Stomach (tissue), 9 donors: Measurements from ENCODE around the gene PDIA5. TPM values are rescaled to one million over a fixed set of nuclear protein-coding genes. Genes with fewer than 3 reads are reported as not detected.

Source experiments
- DNase-seq, 2 donors: peaks; one replicate each; pipeline versions ENCODE4 v3.0.0 to v3.0.0-alpha.2; 2013 to 2019
- H3K27ac ChIP-seq, 5 donors: fragments of 200-600 bp in 4 of 5; sonication (generic) in 4 of 5; one replicate each; pipeline ENCODE4 v1.5.1; 2013 to 2019; ENCODE audit warnings: mild to moderate bottlenecking in 1 of 5, moderate library complexity in 1 of 5
- H3K27me3 ChIP-seq, 3 donors: fragments of 200-600 bp; sonication (generic); one replicate each; pipeline ENCODE4 v1.5.1; 2017 to 2019; ENCODE audit warnings: mixed run types in 1 of 3
- H3K36me3 ChIP-seq, 4 donors: fragments of 200-600 bp; sonication (generic); 1 replicate in 3 of 4; 2 replicates in 1 of 4; pipeline ENCODE4 v1.5.1; 2016 to 2019
- H3K4me1 ChIP-seq, 4 donors: fragments of 200-600 bp; sonication (generic); one replicate each; pipeline ENCODE4 v1.5.1; 2016 to 2019
- H3K4me3 ChIP-seq, 4 donors: fragments of 200-600 bp; sonication (generic) in 3 of 4; one replicate each; pipeline ENCODE4 v1.5.1; 2016 to 2019; ENCODE audit warnings: mild to moderate bottlenecking in 1 of 4
- H3K9me3 ChIP-seq, 4 donors: fragments of 200-600 bp; sonication (generic); one replicate each; pipeline ENCODE4 v1.5.1; 2016 to 2019
- EP300 ChIP-seq: sonication (generic); formaldehyde crosslinking; IDR thresholded peaks from one replicate; pipeline ENCODE4 v1.6.1; 2017; ENCODE audit warnings: antibody characterized with exemption
- POLR2A ChIP-seq, 4 donors: fragments of 450-650 bp; IDR thresholded peaks; one replicate each; pipeline ENCODE4 v1.6.1; 2016; ENCODE audit warnings: antibody characterized with exemption in 4 of 4, control low read depth in 2 of 4, mild to moderate bottlenecking in 1 of 4, moderate library complexity in 1 of 4
- POLR2AphosphoS5 ChIP-seq, 3 donors: sonication (generic); formaldehyde crosslinking; IDR thresholded peaks; one replicate each; pipeline ENCODE4 v1.6.1; 2016; ENCODE audit warnings: antibody characterized with exemption in 3 of 3
- WGBS, 5 donors: extraction: QIAGEN DNeasy Blood & Tissue Kit in 3 of 5; methylation state at CpG; one replicate each; pipeline versions ENCODE4 v1.1.5 to v1.1.7; 2013 to 2018; 5-methylcytosine and 5-hydroxymethylcytosine counted together
- intact Hi-C: fragments of 100-400 bp; cut with DNase I; formaldehyde crosslinking; loops from one replicate; pipeline ENCODE4 v1.15.1; 2023; ENCODE audit warnings: low total_unique reads
- polyA plus RNA-seq, 3 donors: library from polyadenylated mRNA; stranded (reverse); fragments of 200-250 nt; gene quantifications; one replicate each; pipeline ENCODE4 v1.2.3, GENCODE V29; 2013
- total RNA-seq, 5 donors: library from RNA; depleted of rRNA; stranded (reverse); fragments of >200 nt; gene quantifications; one replicate each; pipeline versions ENCODE4 v1.1.0 to v1.2.3, GENCODE V29; 2014 to 2016
- TF ChIP-seq, protein P1 (sequence below), 7 experiments: fragments of 450-650 bp in 4 of 7; fragments of 200-600 bp in 3 of 7; sonication (generic) in 3 of 7; IDR thresholded peaks; one replicate each; pipeline ENCODE4 v1.5.1; 2016 to 2019; ENCODE audit warnings: antibody characterized with exemption in 7 of 7, control low read depth in 2 of 7, mild to moderate bottlenecking in 1 of 7
- donor health status: healthy with polysubstance abuse.
- donor health status: Bipolar disorder and iron deficiency.
- donor health status: healthy.

PDIA5 gene
- total and polyA plus RNA-seq, 8 donors = 13.9 to 75.3 (median 35.0) TPM

DNA sequence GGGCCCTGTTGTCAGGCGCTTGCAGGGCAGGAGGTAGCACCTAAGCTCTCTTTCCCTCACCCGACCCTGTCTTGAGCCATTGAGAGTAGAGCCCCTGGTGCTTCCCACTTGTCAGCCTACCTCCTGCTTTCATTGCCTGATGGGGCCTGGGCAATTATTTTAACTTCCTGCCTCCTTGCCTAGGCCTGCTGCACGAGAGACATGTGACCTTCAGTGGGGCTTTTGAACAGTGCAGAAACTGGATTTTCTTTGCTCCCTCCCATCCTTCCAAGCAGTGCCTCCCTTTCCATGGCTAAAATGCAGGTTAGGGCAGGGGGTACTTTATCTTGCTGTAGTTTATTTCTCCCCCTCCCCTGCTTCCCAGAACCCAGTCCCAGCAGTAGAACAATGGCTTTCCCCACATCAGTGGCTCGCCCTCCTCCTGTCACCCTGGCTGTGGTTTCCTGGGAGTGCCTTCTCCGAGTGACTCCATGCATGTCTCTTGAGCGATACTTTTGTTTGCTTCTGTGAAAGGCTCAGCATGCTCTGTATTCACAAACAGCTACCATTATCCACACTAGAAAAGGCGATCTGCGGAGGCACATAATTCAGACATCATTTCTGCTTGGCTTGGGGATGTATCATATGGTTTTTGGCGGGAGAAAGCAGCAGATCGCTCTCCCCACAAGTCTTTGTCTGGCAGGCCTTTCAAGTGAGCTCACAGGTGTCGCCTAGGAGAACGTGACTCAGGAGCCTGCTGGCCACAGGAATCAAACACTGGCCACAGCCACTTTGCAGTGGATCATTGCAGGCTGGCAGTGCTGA, 24.1 kb downstream of the PDIA5 start:
- H3K4me1 ChIP-seq = peaks cover 28 to 50% (median 37%) of the 10 kb centered on the region in 4 donors
- no peaks in the 10 kb centered on the region for H3K9me3 ChIP-seq
- DNase-seq = no peak
- no peaks in the 10 kb centered on the region for H3K27me3 ChIP-seq
- TF ChIP-seq POLR2AphosphoS5 (IDR thresholded peaks at IDR 0.05) = no peak
- no peak for TF ChIP-seq POLR2A (IDR thresholded peaks at IDR 0.05)
- no peak for TF ChIP-seq EP300
- TF ChIP-seq, protein P1, sequence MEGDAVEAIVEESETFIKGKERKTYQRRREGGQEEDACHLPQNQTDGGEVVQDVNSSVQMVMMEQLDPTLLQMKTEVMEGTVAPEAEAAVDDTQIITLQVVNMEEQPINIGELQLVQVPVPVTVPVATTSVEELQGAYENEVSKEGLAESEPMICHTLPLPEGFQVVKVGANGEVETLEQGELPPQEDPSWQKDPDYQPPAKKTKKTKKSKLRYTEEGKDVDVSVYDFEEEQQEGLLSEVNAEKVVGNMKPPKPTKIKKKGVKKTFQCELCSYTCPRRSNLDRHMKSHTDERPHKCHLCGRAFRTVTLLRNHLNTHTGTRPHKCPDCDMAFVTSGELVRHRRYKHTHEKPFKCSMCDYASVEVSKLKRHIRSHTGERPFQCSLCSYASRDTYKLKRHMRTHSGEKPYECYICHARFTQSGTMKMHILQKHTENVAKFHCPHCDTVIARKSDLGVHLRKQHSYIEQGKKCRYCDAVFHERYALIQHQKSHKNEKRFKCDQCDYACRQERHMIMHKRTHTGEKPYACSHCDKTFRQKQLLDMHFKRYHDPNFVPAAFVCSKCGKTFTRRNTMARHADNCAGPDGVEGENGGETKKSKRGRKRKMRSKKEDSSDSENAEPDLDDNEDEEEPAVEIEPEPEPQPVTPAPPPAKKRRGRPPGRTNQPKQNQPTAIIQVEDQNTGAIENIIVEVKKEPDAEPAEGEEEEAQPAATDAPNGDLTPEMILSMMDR (IDR thresholded peaks at IDR 0.05) = no peak
- H3K36me3 ChIP-seq = peaks cover 18 to 46% (median 41%) of the 10 kb centered on the region in 4 donors
- intact Hi-C loops = no loop called here
- peak overlapping the region in 4 of 5 donors; percentile 9 to 72 (median 62) for H3K27ac ChIP-seq
- H3K4me3 ChIP-seq = no peak overlapping the region
- 54 to 76% (median 70%) methylated on average over 12 of the region's 12 CpGs for WGBS, 5 donors

DNA sequence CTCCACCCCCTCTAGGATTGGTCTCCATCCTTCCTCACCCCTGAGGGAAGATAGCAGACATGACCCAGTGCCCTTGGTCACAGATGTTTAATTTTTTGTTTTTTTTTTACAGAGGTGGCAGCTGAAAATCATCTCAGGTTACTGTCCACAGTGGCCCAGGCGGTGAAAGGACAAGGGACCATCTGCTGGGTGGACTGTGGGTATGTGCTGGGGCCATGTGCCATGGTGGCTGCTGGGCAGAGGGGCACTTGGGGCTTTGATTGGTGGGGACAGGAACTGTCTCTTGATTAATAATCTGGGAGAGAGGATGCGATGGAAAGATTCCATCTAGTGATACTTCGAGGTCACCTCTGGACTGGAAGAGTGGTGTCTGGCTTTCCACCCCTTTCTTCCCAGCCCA, 25.4 kb downstream of the PDIA5 start:
- DNase-seq = no peak
- no peak overlapping the region for H3K4me3 ChIP-seq
- no peak overlapping the region for H3K27ac ChIP-seq
- H3K4me1 ChIP-seq = peaks cover 40 to 58% (median 47%) of the 10 kb centered on the region in 4 donors
- TF ChIP-seq EP300 (no peak), POLR2A (IDR thresholded peaks at IDR 0.05) (no peak), POLR2AphosphoS5 (IDR thresholded peaks at IDR 0.05) (no peak)
- TF ChIP-seq, protein P1 (IDR thresholded peaks at IDR 0.05) = no peak
- intact Hi-C loops = no loop called here
- H3K36me3 ChIP-seq = peaks cover 18 to 50% (median 42%) of the 10 kb centered on the region in 4 donors
- 93 to 100% (median 93%) methylated on average over 3 of the region's 3 CpGs for WGBS, 5 donors
- no peaks in the 10 kb centered on the region for H3K27me3 ChIP-seq
- H3K9me3 ChIP-seq = no peaks in the 10 kb centered on the region

DNA sequence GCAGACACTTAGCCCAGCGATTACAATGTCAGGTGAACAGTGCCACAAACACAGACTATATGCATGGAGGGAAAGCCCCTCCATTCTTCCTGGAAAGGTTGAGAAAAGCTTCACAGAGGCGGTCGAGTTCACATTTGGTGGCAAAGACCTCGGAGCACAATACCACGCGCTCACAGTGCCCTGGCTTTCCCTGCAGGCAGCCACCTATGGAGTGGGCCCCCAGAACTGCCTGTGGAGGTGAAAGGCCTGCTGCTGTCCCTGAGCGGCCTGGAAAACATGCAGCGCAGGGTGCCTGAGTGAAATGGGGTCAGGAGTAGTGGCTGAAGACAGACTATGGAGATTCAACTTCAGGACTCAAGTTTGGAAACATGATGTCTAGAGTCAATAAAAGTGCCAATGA, 26.9 kb downstream of the PDIA5 start:
- Histone ChIP-seq H3K27ac (no peak overlapping the region), H3K27me3 (no peaks in the 10 kb centered on the region), H3K4me3 (no peak overlapping the region), H3K4me1 (peaks cover 48 to 61% (median 58%) of the 10 kb centered on the region in 4 donors), H3K9me3 (no peaks in the 10 kb centered on the region), H3K36me3 (peaks cover 18 to 64% (median 50%) of the 10 kb centered on the region in 4 donors)
- 90 to 96% (median 95%) methylated on average over 7 to 8 of the region's 8 CpGs for WGBS, 5 donors
- DNase-seq = no peak
- intact Hi-C loops = no loop called here
- TF ChIP-seq, protein P1 (IDR thresholded peaks at IDR 0.05) = no peak
- no peak for TF ChIP-seq EP300
- no peak for TF ChIP-seq POLR2A (IDR thresholded peaks at IDR 0.05)

DNA sequence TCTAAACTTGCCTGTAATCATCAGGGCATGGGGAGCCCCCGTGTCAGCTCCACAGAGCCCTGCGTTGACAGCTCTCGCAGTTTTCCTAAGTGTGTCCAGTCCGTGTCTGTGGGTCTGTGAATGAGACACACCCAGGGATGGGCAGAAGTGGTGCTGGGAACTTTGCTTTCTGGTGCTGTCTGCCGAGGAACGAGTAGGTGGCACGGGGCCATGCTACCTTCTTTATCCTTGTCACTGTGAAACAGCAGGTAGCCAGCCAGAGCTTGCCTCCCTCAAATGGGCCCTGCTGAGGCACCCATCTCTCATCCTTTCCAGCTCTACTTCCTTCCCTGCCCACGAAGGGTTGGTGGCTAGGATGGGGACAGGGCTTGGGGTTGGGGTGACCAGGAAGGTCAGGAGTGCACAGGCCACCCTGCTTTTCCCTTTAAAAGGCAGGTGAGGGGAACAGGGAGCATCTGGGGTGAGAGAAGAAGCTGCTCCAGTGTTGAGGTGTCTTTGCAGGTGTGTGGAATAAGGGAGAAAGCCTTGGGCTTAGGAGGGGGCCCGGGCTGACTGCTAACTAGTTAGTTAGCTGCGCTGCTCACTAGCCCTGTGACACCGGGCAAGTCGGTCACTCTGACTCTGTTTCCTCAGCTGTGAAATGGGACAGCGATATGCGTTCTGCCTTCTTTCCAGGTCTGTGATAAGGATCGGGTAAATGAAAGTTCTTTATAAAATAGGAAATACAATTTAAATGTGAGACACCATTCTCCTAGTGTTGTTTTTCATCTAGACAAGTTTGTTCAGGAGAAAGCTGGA, 27.9 kb downstream of the PDIA5 start:
- no peak for DNase-seq
- peaks cover 18 to 72% (median 59%) of the 10 kb centered on the region in 4 donors for H3K36me3 ChIP-seq
- TF ChIP-seq POLR2A (IDR thresholded peaks at IDR 0.05) (no peak), EP300 (no peak), POLR2AphosphoS5 (IDR thresholded peaks at IDR 0.05) (no peak)
- TF ChIP-seq, protein P1 (IDR thresholded peaks at IDR 0.05) = no peak
- no peak overlapping the region for H3K4me3 ChIP-seq
- WGBS, 5 donors = 81 to 87% (median 84%) methylated on average over 15 of the region's 15 CpGs
- no peaks in the 10 kb centered on the region for H3K27me3 ChIP-seq
- no peak overlapping the region for H3K27ac ChIP-seq
- intact Hi-C loops = no loop called here
- peaks cover 45 to 60% (median 51%) of the 10 kb centered on the region in 4 donors for H3K4me1 ChIP-seq
- H3K9me3 ChIP-seq = no peaks in the 10 kb centered on the region
